ENCODE measurements around the gene SRF.

DNA sequence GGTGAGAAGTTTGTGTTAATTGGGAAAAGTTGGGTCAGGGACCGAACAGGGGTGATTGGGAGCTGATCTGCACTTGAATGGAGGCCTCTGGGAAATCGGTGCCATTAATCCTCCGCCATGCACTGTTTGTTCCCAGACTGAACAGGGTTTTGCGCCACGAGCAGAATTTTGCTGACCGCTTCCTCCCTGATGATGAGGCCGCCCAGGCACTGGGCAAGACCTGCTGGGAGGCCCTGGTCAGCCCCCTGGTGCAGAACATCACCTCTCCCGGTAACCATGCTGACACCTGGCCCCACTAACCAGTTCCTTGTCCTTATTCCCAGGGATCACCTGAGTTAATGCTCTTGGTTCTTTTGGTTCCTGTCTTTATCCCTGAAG is 32.6 kb downstream of the SRF start:
- TF ChIP-seq, protein P1, sequence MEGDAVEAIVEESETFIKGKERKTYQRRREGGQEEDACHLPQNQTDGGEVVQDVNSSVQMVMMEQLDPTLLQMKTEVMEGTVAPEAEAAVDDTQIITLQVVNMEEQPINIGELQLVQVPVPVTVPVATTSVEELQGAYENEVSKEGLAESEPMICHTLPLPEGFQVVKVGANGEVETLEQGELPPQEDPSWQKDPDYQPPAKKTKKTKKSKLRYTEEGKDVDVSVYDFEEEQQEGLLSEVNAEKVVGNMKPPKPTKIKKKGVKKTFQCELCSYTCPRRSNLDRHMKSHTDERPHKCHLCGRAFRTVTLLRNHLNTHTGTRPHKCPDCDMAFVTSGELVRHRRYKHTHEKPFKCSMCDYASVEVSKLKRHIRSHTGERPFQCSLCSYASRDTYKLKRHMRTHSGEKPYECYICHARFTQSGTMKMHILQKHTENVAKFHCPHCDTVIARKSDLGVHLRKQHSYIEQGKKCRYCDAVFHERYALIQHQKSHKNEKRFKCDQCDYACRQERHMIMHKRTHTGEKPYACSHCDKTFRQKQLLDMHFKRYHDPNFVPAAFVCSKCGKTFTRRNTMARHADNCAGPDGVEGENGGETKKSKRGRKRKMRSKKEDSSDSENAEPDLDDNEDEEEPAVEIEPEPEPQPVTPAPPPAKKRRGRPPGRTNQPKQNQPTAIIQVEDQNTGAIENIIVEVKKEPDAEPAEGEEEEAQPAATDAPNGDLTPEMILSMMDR (IDR thresholded peaks at IDR 0.05; ENCODE audit: low read depth, low read length, missing input control), result no peak
- TF ChIP-seq, protein P2, sequence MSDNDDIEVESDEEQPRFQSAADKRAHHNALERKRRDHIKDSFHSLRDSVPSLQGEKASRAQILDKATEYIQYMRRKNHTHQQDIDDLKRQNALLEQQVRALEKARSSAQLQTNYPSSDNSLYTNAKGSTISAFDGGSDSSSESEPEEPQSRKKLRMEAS (IDR thresholded peaks at IDR 0.05), result no peak
- no peak for TF ChIP-seq TAF1 (conservative IDR thresholded peaks at IDR 0.05)
- no peak for TF ChIP-seq SP1 (IDR thresholded peaks at IDR 0.05)
- TF ChIP-seq, protein P3, sequence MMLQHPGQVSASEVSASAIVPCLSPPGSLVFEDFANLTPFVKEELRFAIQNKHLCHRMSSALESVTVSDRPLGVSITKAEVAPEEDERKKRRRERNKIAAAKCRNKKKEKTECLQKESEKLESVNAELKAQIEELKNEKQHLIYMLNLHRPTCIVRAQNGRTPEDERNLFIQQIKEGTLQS (IDR thresholded peaks at IDR 0.05), result no peak
- no peak for TF ChIP-seq JUND (IDR thresholded peaks at IDR 0.05)
- no peak for TF ChIP-seq YY1 (IDR thresholded peaks at IDR 0.05)
- TF ChIP-seq, protein P4, sequence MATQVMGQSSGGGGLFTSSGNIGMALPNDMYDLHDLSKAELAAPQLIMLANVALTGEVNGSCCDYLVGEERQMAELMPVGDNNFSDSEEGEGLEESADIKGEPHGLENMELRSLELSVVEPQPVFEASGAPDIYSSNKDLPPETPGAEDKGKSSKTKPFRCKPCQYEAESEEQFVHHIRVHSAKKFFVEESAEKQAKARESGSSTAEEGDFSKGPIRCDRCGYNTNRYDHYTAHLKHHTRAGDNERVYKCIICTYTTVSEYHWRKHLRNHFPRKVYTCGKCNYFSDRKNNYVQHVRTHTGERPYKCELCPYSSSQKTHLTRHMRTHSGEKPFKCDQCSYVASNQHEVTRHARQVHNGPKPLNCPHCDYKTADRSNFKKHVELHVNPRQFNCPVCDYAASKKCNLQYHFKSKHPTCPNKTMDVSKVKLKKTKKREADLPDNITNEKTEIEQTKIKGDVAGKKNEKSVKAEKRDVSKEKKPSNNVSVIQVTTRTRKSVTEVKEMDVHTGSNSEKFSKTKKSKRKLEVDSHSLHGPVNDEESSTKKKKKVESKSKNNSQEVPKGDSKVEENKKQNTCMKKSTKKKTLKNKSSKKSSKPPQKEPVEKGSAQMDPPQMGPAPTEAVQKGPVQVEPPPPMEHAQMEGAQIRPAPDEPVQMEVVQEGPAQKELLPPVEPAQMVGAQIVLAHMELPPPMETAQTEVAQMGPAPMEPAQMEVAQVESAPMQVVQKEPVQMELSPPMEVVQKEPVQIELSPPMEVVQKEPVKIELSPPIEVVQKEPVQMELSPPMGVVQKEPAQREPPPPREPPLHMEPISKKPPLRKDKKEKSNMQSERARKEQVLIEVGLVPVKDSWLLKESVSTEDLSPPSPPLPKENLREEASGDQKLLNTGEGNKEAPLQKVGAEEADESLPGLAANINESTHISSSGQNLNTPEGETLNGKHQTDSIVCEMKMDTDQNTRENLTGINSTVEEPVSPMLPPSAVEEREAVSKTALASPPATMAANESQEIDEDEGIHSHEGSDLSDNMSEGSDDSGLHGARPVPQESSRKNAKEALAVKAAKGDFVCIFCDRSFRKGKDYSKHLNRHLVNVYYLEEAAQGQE (IDR thresholded peaks at IDR 0.05), result no peak

All from liver (tissue), 3 donors.